AG09309 (cell line): ENCODE results near the gene ATG7.
"Not testable (repeated sequence)": the region's sequence is repeated elsewhere in the genome, so short reads cannot be mapped to it uniquely, and the experiment has no call there.

Source experiments
- DNase-seq: peaks from one replicate; pipeline ENCODE4 v3.0.0-alpha.2; 2010; ENCODE audit warnings: low read depth
- H3K4me3 ChIP-seq: 2 replicates; pipeline ENCODE4 v1.5.1; 2011; ENCODE audit warnings: mild to moderate bottlenecking, low read depth, low read length, moderate library complexity; ENCODE audit not compliant: control insufficient read depth
- TF ChIP-seq, protein P1 (sequence below): IDR thresholded peaks from 2 replicates; pipeline ENCODE4 v1.5.1; 2011; ENCODE audit warnings: mild to moderate bottlenecking, low read depth, low read length, inconsistent platforms; ENCODE audit not compliant: insufficient read depth, control insufficient read depth; ENCODE audit errors: missing control alignments

Gene ATG7

DNA sequence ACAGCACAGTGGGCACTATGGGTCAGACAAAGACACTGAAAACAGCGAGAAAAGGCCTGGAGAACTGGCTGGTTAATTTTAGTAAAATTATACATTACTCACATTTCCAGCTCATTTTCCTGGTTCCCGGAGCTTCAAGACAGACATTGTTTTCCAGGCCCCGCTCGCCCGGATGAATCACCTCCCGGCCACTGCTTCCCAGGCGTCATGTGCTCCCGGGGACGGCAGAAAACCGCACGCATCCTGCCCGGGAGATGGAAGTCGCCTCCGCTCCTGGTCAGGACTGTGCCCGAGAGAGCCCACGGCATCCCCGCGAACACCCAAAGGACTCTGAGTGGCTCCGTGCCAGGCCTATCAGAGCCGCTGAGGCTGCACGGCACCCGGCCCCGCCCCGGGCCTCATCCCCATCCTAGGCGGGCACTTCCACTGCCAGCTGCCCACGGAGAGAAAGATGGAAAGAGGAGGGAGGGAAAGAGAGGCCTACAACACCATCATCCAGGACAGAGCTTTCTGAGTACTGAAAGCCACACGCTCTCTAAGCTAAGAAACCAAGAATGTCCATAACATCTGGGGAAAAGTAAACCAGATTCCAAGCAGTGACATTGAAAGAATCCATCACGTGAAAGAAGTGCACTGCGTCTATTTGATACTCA lies 296.4 kb downstream of the ATG7 start:
- peak; percentile 79 for DNase-seq

DNA sequence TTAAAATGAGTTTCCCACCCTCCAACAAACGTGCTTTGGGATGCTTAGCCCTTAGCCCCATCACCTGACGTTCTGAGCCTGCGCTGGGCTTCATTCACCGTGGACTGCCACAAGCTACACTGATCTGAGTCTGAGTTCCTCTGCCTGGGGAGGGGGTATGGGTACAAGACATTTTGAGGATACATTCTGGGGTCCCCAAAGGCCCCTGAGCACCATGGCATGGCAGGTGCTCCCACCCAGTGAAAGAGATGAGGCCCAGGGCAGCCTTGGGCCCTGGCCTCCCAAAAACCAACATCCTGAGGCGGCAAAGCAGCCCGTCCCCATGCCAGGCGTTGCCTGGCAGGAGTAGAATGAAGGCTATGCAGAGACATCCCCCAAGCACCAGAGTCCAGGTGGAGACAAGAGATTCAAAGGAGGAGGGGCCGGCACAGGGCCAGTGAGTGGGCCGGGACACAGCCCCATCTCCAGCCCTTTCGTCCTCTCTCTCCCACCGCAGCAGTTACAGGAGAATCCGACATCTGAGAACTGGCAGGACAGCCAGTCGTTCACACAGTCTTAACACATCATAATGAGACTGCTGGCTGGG lies 297.1 kb downstream of the ATG7 start:
- no peak for DNase-seq
- no peak overlapping the region for H3K4me3 ChIP-seq
- TF ChIP-seq, protein P1, sequence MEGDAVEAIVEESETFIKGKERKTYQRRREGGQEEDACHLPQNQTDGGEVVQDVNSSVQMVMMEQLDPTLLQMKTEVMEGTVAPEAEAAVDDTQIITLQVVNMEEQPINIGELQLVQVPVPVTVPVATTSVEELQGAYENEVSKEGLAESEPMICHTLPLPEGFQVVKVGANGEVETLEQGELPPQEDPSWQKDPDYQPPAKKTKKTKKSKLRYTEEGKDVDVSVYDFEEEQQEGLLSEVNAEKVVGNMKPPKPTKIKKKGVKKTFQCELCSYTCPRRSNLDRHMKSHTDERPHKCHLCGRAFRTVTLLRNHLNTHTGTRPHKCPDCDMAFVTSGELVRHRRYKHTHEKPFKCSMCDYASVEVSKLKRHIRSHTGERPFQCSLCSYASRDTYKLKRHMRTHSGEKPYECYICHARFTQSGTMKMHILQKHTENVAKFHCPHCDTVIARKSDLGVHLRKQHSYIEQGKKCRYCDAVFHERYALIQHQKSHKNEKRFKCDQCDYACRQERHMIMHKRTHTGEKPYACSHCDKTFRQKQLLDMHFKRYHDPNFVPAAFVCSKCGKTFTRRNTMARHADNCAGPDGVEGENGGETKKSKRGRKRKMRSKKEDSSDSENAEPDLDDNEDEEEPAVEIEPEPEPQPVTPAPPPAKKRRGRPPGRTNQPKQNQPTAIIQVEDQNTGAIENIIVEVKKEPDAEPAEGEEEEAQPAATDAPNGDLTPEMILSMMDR, result no peak

More for the DNA sequence above, 296.4 kb downstream of the ATG7 start:
- TF ChIP-seq, protein P1, result no peak
- peak overlapping the region; percentile 40 for H3K4me3 ChIP-seq

DNA sequence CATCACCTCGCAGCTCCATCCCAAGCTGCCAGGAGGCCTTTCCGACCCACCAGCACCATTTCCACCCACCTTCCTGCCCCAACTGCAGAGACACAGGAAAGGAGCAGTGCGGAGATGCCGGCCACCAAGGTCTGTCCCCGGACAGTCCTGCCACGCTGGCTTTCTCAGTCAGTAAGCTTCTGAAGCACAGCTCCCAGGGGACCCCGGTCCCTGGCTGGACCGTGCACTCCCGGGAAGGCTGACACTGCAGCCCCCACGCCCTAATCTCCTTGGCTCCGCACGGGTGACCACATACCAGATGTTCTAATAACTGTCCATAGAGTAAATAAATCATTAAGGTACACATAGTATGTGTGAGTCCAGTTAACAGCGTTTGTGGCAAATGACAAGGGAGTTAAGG lies 298.1 kb downstream of the ATG7 start:
- no peak overlapping the region for H3K4me3 ChIP-seq
- TF ChIP-seq, protein P1, result no peak
- DNase-seq, result no peak

DNA sequence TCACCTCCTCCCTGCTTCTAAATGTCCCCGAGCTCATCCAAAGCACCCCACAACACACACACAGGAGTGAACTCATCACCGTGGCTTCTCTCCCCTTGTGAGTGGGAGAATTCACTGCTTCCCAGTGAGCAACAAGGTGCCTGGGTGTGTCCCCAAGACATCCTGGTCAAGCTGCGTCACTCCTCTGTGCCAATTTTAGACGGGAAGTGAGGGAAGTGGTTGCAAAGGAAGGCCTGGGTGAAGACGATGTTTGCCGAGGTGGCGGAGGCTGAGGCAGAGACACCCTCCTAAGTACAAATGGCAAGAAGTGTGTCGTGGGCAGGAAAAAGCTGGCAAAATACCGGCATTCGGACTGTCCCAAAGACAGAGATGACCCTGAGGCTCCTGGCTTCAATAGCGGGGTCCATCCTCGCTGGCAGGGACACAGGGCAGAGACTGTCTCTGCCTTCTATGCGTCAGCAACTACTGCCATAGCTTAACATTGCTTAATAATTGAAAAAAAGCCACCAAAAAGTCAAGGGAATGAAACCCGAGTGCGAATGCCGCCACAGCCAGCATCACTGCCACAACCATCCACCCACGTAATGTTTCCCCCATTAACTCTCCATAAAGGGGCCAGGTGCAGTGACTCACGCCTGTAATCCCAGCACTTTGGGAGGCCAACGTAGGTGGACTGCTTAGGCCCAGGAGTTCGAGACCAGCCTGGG lies 298.7 kb downstream of the ATG7 start:
- TF ChIP-seq, protein P1, result no peak
- H3K4me3 ChIP-seq, result no peak overlapping the region
- DNase-seq, result no peak

DNA sequence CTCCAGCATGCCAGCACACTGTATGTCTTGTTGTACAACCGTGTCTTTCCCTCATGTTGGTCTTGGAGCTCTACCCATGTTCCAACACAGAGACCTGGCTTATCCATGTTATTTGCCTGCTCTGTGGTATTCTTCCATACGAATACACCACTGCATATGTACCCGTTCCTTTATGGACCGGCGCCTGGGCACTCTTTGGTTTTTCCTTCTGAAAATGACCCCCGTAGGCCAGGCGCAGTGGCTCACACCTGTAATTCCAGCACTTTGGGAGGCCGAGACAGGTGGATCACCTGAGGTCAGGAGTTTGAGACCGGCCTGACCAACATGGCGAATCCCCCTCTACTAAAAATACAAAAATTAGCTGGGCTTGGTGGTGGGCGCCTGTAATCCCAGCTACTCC lies 300.5 kb downstream of the ATG7 start:
- not testable (repeated sequence) for DNase-seq, H3K4me3 ChIP-seq

GRCh38 chr3:11574981-11575669 lies 302.9 kb downstream of the ATG7 start:
- DNase-seq, result no peak
- TF ChIP-seq, protein P1, result no peak
- no peak overlapping the region for H3K4me3 ChIP-seq
